ENCODE results near the gene ZNF263.

Gene ZNF263

GRCh38 chr16:3327514-3327913 is 44.2 kb downstream of the ZNF263 start:
- DNase-seq (ENCODE audit: low spot score), result no peak

- no peak for DNase-seq (ENCODE audit: low spot score)
Observed at GRCh38 chr16:3328104-3328503, 44.8 kb downstream of the ZNF263 start.

- no peak for DNase-seq (ENCODE audit: low spot score)
Observed at GRCh38 chr16:3328643-3329042, 45.4 kb downstream of the ZNF263 start.
